CD14-positive monocyte (primary cell): ENCODE measurements around the gene PEMT. TPM values are rescaled to one million over a fixed set of nuclear protein-coding genes. Genes with fewer than 3 reads are reported as not detected.

ENCODE experiments used
- DNase-seq, 3 donors: peaks; one replicate each; pipeline ENCODE4 v3.0.0-alpha.2; 2011 to 2022
- H2AFZ ChIP-seq: 2 replicates; pipeline ENCODE4 v1.6.0; 2012; ENCODE audit warnings: mild to moderate bottlenecking, low read depth, low read length, inconsistent platforms; ENCODE audit not compliant: insufficient read depth, poor library complexity, severe bottlenecking
- H3K27ac ChIP-seq, 2 donors: 1 replicate in 1 of 2; 2 replicates in 1 of 2; pipeline ENCODE4 v1.5.1; 2012 to 2013; ENCODE audit warnings: low read length in 2 of 2, control low read depth in 1 of 2, inconsistent platforms in 1 of 2, low read depth in 1 of 2, mild to moderate bottlenecking in 1 of 2
- H3K27me3 ChIP-seq, 2 donors: one replicate each; pipeline versions ENCODE4 v1.6.0 to v1.6.1; 2011 to 2013; ENCODE audit warnings: low read length in 2 of 2; ENCODE audit not compliant: control insufficient read depth in 2 of 2, insufficient read depth in 2 of 2
- H3K36me3 ChIP-seq, 2 donors: replicated peaks in 1 of 2; 1 replicate in 1 of 2; 2 replicates in 1 of 2; pipeline versions ENCODE4 v1.5.1 to v1.6.1; 2012 to 2013; ENCODE audit warnings: low read length in 2 of 2, control low read depth in 1 of 2, inconsistent platforms in 1 of 2, mild to moderate bottlenecking in 1 of 2; ENCODE audit not compliant: insufficient read depth in 2 of 2, control insufficient read depth in 1 of 2
- H3K4me1 ChIP-seq, 2 donors: 1 replicate in 1 of 2; 2 replicates in 1 of 2; pipeline versions ENCODE4 v1.5.1 to v1.6.1; 2012 to 2013; ENCODE audit warnings: low read length in 2 of 2, control low read depth in 1 of 2, inconsistent platforms in 1 of 2, mild to moderate bottlenecking in 1 of 2, moderate library complexity in 1 of 2; ENCODE audit not compliant: insufficient read depth in 2 of 2, control insufficient read depth in 1 of 2
- H3K4me2 ChIP-seq: replicated peaks from 2 replicates; pipeline ENCODE3; 2012; ENCODE audit warnings: low read length, moderate library complexity, mild to moderate bottlenecking; ENCODE audit not compliant: poor library complexity, severe bottlenecking; ENCODE audit errors: extremely low read depth
- H3K4me3 ChIP-seq, 3 experiments: fragments of 200-600 bp in 1 of 3; sonication (generic) in 1 of 3; replicated peaks in 1 of 3; 1 replicate in 2 of 3; 2 replicates in 1 of 3; pipeline ENCODE4 v1.5.1; 2011 to 2013; ENCODE audit warnings: low read length in 3 of 3, mild to moderate bottlenecking in 3 of 3, control low read depth in 2 of 3, low read depth in 2 of 3, inconsistent platforms in 1 of 3, moderate library complexity in 1 of 3
- H3K79me2 ChIP-seq: 2 replicates; pipeline ENCODE4 v1.6.0; 2012; ENCODE audit warnings: mild to moderate bottlenecking, control low read depth, inconsistent platforms, low read length, moderate library complexity; ENCODE audit not compliant: insufficient read depth
- H3K9ac ChIP-seq: 2 replicates; pipeline ENCODE4 v1.6.0; 2017; ENCODE audit warnings: low read length, mild to moderate bottlenecking; ENCODE audit not compliant: insufficient read depth, poor library complexity, severe bottlenecking
- H3K9me3 ChIP-seq, 2 donors: replicated peaks in 1 of 2; 1 replicate in 1 of 2; 2 replicates in 1 of 2; pipeline versions ENCODE4 v1.5.1 to v1.6.1; 2012 to 2013; ENCODE audit warnings: low read length in 2 of 2, control low read depth in 1 of 2; ENCODE audit not compliant: control insufficient read depth in 1 of 2, insufficient read depth in 1 of 2
- H4K20me1 ChIP-seq: 2 replicates; pipeline ENCODE4 v1.6.0; 2012; ENCODE audit warnings: mild to moderate bottlenecking, low read length, control low read depth, moderate library complexity; ENCODE audit not compliant: insufficient read depth
- H3K27ac Mint-ChIP-seq, 7 donors: one replicate each; pipeline ENCODE4 v1.8.0; 2020; ENCODE audit warnings: mild to moderate bottlenecking in 7 of 7, mixed read lengths in 7 of 7, moderate library complexity in 6 of 7, inconsistent platforms in 2 of 7
- H3K27me3 Mint-ChIP-seq, 3 donors: one replicate each; pipeline ENCODE4 v1.8.0; 2021 to 2022; ENCODE audit warnings: low read depth in 3 of 3, mild to moderate bottlenecking in 3 of 3, mixed read lengths in 3 of 3, moderate library complexity in 3 of 3, inconsistent platforms in 1 of 3
- H3K36me3 Mint-ChIP-seq, 2 donors: one replicate each; pipeline ENCODE4 v1.8.0; 2020; ENCODE audit warnings: mixed read lengths in 2 of 2, inconsistent platforms in 1 of 2, mild to moderate bottlenecking in 1 of 2
- H3K4me1 Mint-ChIP-seq: one replicate; pipeline ENCODE4 v1.8.0; 2020; ENCODE audit warnings: mild to moderate bottlenecking, mixed read lengths
- H3K4me3 Mint-ChIP-seq, 2 donors: one replicate each; pipeline ENCODE4 v1.8.0; 2020; ENCODE audit warnings: mild to moderate bottlenecking in 2 of 2, mixed read lengths in 2 of 2, moderate library complexity in 1 of 2
- H3K9me3 Mint-ChIP-seq, 7 donors: one replicate each; pipeline ENCODE4 v1.8.0; 2020 to 2022; ENCODE audit warnings: mixed read lengths in 7 of 7, mild to moderate bottlenecking in 6 of 7, moderate library complexity in 6 of 7, inconsistent platforms in 2 of 7
- CTCF ChIP-seq: fragments of 200-600 bp; IDR thresholded peaks from one replicate; pipeline ENCODE4 v1.8.0; 2022; ENCODE audit warnings: antibody characterized with exemption, mild to moderate bottlenecking
- WGBS: methylation state at CpG from one replicate; pipeline ENCODE4 v1.1.5; 2013; ENCODE audit warnings: missing lambda C conversion rate; ENCODE audit not compliant: insufficient coverage; 5-methylcytosine and 5-hydroxymethylcytosine counted together
- intact Hi-C, 2 donors: fragments of 100-400 bp; cut with micrococcal nuclease; formaldehyde crosslinking; loops; one replicate each; pipeline versions ENCODE4 v1.15.0 to v1.15.1; 2023
- polyA plus RNA-seq, 3 donors: library from polyadenylated mRNA; depleted of rRNA in 1 of 3; unstranded in 2 of 3; stranded (reverse) in 1 of 3; fragments of 300-500 nt in 2 of 3; fragments of >200 nt in 1 of 3; fragmentation: Illumina TruSeq in 2 of 3; gene quantifications; 1 replicate in 2 of 3; 2 replicates in 1 of 3; pipeline ENCODE4 v1.2.3, GENCODE V29; 2012 to 2021

Gene PEMT
- polyA plus RNA-seq, 3 donors: 26.7 to 41.0 (median 38.4) TPM

- Histone ChIP-seq H3K27me3 (no peaks in the 10 kb centered on the region), H3K79me2 (no peaks in the 10 kb centered on the region), H3K9me3 (no peaks in the 10 kb centered on the region), H3K4me3 (no peak overlapping the region), H2AFZ (no peak overlapping the region), H4K20me1 (no peaks in the 10 kb centered on the region), H3K36me3 (no peaks in the 10 kb centered on the region), H3K9ac (no peak overlapping the region), H3K4me2 (no peak overlapping the region), H3K4me1 (peaks cover 0 to 8% of the 10 kb centered on the region in 2 donors), H3K27ac (no peak overlapping the region)
- Mint-ChIP-seq H3K27me3 (peaks cover 0 to 1% (median 0%) of the 10 kb centered on the region in 3 donors), H3K36me3 (no peaks in the 10 kb centered on the region), H3K27ac (no peak overlapping the region), H3K9me3 (no peaks in the 10 kb centered on the region), H3K4me1 (peaks cover 5% of the 10 kb centered on the region), H3K4me3 (no peak overlapping the region)
- 98% methylated on average over 19 of the region's 22 CpGs for WGBS
- TF ChIP-seq CTCF: no peak
- no peak for DNase-seq
- intact Hi-C loops: no loop called here
These were observed 48.4 kb downstream of the PEMT start for GRCh38 chr17:17542906-17543635.

- Histone ChIP-seq H3K27me3 (no peaks in the 10 kb centered on the region), H3K9me3 (no peaks in the 10 kb centered on the region), H3K4me3 (no peak overlapping the region), H3K79me2 (no peaks in the 10 kb centered on the region), H3K4me2 (no peak overlapping the region), H3K27ac (no peak overlapping the region), H3K4me1 (peaks cover 0 to 8% of the 10 kb centered on the region in 2 donors), H4K20me1 (no peaks in the 10 kb centered on the region), H3K9ac (no peak overlapping the region), H3K36me3 (no peaks in the 10 kb centered on the region), H2AFZ (no peak overlapping the region)
- WGBS: 79% methylated on average over 5 of the region's 5 CpGs
- H3K4me1 Mint-ChIP-seq: peaks cover 5% of the 10 kb centered on the region
- intact Hi-C loops: no loop called here
- peaks cover 0 to 1% (median 0%) of the 10 kb centered on the region in 3 donors for H3K27me3 Mint-ChIP-seq
- H3K36me3 Mint-ChIP-seq: no peaks in the 10 kb centered on the region
- no peak for TF ChIP-seq CTCF
- DNase-seq: no peak
- H3K27ac Mint-ChIP-seq: peak overlapping the region in 1 of 7 donors; percentile 60
- H3K4me3 Mint-ChIP-seq: no peak overlapping the region
- no peaks in the 10 kb centered on the region for H3K9me3 Mint-ChIP-seq
These were observed 49.9 kb downstream of the PEMT start for GRCh38 chr17:17541640-17542001.
